HEK293T (cell line): ENCODE data around the gene TTC23L.

Experiments
- ARNT ChIP-seq: fragments of 450-650 bp; IDR thresholded peaks from 2 replicates; pipeline ENCODE4 v1.6.1; 2017; ENCODE audit warnings: mild to moderate bottlenecking
- BHLHE40 ChIP-seq: fragments of 450-650 bp; IDR thresholded peaks from 2 replicates; pipeline ENCODE4 v1.6.1; 2016; ENCODE audit warnings: mild to moderate bottlenecking, moderate library complexity, borderline replicate concordance
- CTBP1 ChIP-seq: fragments of 450-650 bp; IDR thresholded peaks from 2 replicates; pipeline ENCODE4 v1.6.1; 2016; ENCODE audit warnings: borderline replicate concordance
- FOXA1 ChIP-seq: fragments of 450-650 bp; IDR thresholded peaks from 2 replicates; pipeline ENCODE4 v1.6.1; 2016; ENCODE audit warnings: mild to moderate bottlenecking
- FOXK2 ChIP-seq: fragments of 450-650 bp; IDR thresholded peaks from 2 replicates; pipeline ENCODE4 v1.6.1; 2016; ENCODE audit warnings: mild to moderate bottlenecking
- HDGF ChIP-seq: fragments of 450-650 bp; IDR thresholded peaks from 2 replicates; pipeline ENCODE4 v1.6.1; 2017; ENCODE audit warnings: antibody characterized with exemption, borderline replicate concordance
- L3MBTL2 ChIP-seq: fragments of 450-650 bp; conservative IDR thresholded peaks from 2 replicates; pipeline ENCODE4 v1.6.1; 2016; ENCODE audit warnings: mild to moderate bottlenecking
- LEF1 ChIP-seq: fragments of 450-650 bp; IDR thresholded peaks from 2 replicates; pipeline ENCODE4 v1.6.1; 2017; ENCODE audit warnings: mild to moderate bottlenecking, borderline replicate concordance
- NFRKB ChIP-seq: fragments of 450-650 bp; IDR thresholded peaks from 2 replicates; pipeline ENCODE4 v1.6.1; 2016; ENCODE audit warnings: mild to moderate bottlenecking, moderate library complexity
- PKNOX1 ChIP-seq: fragments of 450-650 bp; IDR thresholded peaks from 2 replicates; pipeline ENCODE4 v1.6.1; 2016
- SP1 ChIP-seq: fragments of 450-650 bp; IDR thresholded peaks from 2 replicates; pipeline ENCODE4 v1.6.1; 2017
- SUZ12 ChIP-seq: fragments of 450-650 bp; IDR thresholded peaks from 2 replicates; pipeline ENCODE4 v1.6.1; 2016; ENCODE audit warnings: mild to moderate bottlenecking
- TARDBP ChIP-seq: fragments of 450-650 bp; IDR thresholded peaks from 2 replicates; pipeline ENCODE4 v1.6.1; 2016

- TF ChIP-seq TARDBP (no peak), CTBP1 (no peak), L3MBTL2 (no peak), FOXA1 (no peak), ARNT (no peak), HDGF (no peak), SP1 (no peak), FOXK2 (no peak), NFRKB (no peak), SUZ12 (no peak), BHLHE40 (no peak), PKNOX1 (no peak), LEF1 (no peak)
These were observed 28.7 kb downstream of the TTC23L start for GRCh38 chr5:34867660-34868059.
